ENCODE results near the gene FAM32A.

FAM32A gene

GRCh38 chr19:16225279-16226183 lies 40.3 kb downstream of the FAM32A start:
- no peak for DNase-seq

DNA sequence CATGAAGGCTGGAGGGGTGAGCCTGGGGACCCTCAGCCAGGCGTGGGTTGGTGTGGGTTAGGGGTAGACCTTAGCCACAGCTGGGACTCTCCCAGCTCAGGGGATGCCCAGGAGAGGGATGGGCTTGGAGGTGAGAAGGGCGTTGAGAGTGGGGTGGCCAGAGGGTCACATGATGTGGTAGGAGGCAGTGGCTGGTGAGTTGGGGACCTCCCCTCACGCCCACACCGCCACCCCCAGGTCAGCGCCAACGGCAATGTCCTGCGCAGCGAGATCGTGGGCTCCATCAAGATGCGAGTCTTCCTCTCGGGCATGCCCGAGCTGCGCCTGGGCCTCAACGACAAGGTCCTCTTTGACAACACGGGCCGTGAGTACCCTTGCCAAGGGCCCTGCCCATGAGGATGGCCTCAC lies 41.0 kb downstream of the FAM32A start:
- no peak for DNase-seq

GRCh38 chr19:16226878-16227836 lies 41.9 kb downstream of the FAM32A start:
- no peak for DNase-seq

DNA sequence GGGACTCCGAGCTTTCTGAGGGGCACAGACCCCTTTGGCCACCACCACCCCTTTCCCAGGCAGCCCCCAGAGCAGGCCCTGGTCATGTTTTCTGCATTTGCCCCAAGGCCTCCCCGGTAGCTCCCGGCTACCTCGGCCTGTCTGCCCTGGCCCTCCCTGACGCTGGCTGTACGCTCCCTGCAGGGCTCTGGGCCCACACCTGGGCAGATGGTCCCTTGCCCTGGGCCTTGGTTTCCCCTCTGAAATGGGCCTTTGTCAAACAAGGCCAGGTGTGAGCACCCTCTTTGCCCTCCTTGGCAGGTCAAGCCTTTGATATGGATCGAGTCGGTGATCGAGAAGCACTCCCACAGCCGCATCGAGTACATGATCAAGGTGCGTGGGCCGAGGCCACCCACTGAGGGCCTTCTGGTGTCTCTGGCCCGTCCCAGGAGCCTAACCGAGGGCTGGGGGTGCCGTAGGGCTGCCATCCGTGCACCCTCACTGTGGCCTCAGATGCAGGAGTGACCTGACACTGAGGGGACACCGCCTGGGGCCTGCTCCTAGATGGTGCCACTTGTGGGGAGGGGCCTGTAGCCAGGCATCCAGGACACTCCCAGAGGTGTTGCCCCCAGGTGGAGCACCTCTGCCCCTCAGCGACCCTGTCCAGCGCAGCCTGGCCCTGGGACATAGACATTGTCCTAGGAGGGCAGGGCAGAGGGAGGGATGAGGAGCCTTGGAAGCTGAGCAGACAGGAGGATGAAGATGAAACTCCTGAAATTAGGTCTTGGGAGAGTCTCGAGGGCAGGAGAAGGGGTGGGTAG lies 42.8 kb downstream of the FAM32A start:
- no peak for DNase-seq

GRCh38 chr19:16228637-16229321 lies 43.6 kb downstream of the FAM32A start:
- no peak for DNase-seq

GRCh38 chr19:16229322-16229641 lies 44.1 kb downstream of the FAM32A start:
- no peak for DNase-seq

GRCh38 chr19:16232127-16232526 lies 46.9 kb downstream of the FAM32A start:
- DNase-seq, result no peak

DNA sequence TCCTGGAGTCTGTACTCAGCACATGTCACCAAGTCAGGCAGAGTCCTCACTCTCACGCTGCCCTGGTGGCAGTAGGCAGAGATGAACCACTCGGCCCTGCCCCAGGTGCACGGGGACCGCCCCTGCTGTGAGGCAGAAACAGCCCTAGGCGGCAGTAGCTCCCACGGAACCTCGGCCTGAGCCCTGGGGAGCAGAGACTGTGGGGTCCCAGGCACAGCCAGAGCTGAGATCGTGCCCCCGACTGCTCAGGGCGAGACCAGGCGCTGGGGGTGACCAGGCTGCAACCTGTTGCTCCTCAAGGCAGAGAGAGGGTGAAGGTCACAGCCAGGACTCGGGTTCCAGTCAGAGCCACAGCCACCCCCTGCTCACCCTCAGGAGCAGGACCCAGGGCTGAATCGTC lies 47.4 kb downstream of the FAM32A start:
- DNase-seq, result no peak

DNA sequence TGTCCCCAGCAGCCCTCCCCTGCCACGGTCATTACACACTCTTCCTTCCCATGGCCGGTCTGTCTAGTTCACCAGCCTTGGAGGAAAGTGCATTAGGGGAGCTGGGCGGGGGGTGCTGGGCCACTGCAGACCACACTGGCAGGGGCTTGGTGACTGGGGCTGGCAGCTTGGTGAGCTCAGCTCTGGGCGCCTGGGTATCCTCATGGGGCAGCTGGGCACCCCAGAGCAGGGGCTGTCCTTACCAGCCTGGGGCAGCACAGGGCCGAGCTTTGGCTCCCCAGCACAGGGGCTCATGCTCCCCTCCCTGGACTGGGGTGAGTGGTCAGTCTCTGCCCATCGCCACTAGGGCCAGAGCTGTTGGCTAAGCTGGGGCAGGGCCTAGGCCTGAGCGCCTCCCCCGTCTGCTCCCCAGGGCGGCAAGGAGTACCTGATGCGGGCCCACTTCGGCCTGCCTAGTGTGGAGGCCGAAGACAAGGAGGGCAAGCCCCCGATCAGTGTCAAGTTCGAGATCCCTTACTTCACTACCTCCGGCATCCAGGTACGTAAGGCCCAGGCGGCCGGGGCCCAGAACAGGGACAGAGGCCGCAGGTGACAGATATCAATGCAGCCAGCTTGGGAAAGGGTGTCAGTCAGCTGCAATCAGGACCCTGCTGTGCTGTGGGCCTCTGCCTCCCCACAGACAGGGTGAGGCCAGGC lies 48.0 kb downstream of the FAM32A start:
- DNase-seq, result no peak

DNA sequence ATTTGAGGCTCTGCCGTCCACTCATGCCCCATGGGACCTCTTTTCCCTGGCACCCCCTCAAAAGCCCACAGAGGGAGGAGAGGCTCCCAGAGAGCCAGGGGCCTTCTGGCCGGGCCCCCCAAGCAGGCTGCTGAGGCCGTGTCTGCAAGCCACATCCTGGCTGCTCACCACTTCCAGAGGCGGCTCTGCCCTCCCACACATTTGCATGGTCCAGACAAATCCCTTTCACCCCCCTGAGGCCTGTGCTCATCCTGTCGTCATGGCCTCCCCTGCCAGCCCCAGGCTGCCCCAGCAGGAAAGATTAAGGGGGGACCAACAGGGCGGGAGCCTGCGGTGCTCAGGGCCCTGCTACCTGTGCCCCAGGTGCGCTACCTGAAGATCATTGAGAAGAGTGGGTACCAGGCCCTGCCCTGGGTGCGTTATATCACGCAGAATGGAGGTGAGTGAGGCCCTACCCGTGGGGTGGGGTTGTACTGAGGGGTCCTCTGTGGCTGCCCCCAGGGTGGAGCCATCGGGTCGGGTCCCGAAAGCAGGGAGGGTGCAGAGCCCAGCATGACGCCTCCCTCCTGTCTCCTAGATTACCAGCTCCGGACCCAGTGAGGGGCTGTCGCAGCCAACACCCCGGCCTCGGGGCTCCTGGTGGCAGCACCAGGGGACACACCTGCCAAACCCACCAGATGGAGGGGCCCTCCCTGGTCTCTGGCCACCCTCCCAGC lies 48.8 kb downstream of the FAM32A start:
- DNase-seq, result no peak

DNA sequence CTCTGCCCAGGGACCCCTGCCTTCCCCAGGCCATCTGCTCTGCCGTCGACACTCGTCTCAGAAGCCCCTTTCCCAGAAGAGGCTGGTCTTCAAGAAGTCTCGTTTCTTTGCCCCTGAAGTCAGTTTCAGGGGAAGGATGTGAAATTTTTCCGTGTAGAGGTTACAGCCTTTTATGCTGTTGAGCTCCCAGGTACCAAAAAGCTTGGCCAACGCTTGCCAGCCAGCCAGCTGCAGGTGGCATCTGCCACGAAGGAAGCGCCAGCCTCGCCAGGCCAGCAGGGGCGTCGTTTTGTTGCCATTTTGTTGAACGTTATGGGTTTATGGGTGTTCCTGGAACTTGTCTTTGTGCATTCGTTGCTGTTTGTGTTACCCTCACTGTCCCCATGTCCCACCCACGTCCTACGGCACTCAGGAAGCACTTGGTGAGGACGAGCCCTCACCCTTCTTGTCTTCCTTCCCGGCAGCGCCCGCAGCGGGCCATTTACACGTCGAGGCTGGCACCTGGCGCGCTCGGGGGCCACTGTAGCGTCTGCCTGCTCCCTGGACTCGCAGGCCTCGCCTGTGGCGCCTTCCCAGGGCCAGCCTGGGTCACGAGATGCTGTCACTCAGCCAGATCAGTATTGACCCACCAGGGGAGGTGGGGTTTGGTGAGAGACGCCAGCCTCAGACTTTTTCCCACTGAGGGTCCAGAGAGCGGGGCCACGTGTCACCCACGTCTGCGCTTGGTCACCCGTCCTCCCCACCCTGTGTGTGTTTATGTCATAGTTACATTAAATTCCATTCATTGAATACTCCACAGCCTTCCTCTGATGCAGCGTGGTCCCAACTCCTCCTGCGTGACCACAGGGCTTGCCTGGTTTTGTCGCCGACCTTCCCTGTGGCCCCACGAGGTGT lies 49.6 kb downstream of the FAM32A start:
- no peak for DNase-seq

DNA sequence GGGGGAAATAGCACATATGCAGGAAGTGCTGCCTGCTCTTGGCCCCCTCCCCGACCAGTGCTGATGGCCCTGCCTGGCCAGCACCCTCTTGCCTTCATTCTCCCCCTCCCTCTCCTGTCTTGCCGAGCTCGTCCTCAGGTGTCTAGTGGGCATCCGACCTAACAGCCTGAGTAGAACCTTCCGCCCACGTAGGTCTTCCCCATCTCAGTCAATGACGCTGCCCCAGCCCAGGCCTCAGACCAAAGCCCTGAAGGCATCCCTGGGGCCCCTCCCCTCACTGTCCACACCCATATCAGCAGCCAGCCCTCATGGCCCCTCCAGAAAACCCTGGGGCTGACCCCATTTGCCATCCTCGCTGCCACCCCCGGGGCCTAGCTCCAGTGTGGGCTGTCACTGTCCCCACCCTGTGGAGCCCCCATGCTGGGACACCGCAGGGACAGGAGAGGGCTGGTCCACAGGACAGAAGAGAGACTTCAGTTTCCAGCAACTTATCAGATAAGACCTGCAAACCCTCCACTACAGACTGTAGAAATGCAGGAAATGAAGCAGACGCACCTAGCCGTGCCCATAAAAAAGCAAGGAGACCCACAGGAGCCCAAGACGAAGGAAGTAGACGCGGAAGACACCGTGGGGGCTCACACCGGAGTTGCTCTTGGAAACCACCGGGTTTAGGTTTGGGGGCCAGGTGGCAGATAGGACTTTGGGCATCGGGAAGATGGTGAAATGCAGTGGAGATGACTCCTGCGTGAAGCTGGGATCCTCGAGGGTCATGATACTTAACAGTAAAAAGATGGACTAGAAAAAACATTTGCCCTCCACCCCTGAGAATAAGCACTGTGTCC lies 50.8 kb downstream of the FAM32A start:
- no peak for DNase-seq
